NB4 (cell line): ENCODE results near the gene FAM156A.
"Not testable (repeated sequence)": the region's sequence is repeated elsewhere in the genome, so short reads cannot be mapped to it uniquely, and the experiment has no call there.

Experiments
- DNase-seq: peaks from one replicate; pipeline ENCODE4 v3.0.0; 2010; ENCODE audit warnings: low read depth
- H3K4me3 ChIP-seq: one replicate; pipeline ENCODE4 v1.5.1; 2011; ENCODE audit warnings: mild to moderate bottlenecking, low read depth, low read length, moderate library complexity
- MYC ChIP-seq: IDR thresholded peaks from 2 replicates; pipeline ENCODE4 v1.6.1; 2011; ENCODE audit warnings: low read depth, low read length
- POLR2A ChIP-seq: IDR thresholded peaks from 2 replicates; pipeline ENCODE4 v1.6.1; 2011; ENCODE audit warnings: mild to moderate bottlenecking; ENCODE audit not compliant: insufficient read length; ENCODE audit errors: extremely low read depth
- TF ChIP-seq, protein P1 (sequence below): IDR thresholded peaks from 2 replicates; pipeline ENCODE4 v1.6.1; 2011; ENCODE audit warnings: low read depth, low read length
- TF ChIP-seq, protein P2 (sequence below): IDR thresholded peaks from one replicate; pipeline ENCODE4 v1.5.1; 2012; ENCODE audit warnings: low read depth, low read length

Gene FAM156A

DNA sequence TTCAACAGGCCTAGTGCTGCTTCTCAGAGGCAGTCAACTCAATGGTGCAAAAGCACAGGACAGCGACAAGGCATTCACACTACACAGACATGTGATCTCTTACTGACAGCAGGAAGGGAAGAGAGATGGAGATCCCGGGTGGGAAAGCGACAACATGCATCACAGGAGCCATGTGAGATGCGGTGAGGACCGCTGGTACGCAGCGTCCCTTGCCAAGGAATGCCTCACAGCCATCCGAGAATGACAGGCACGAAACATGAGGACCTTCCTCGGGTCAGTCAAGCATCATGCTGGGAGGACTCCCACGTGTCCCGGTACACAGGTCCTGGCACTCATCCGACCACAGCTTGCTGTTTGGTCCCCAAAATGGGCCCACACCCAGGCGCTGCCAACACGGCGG, 10.8 kb downstream of the FAM156A start:
- not testable (repeated sequence) for H3K4me3 ChIP-seq, DNase-seq

DNA sequence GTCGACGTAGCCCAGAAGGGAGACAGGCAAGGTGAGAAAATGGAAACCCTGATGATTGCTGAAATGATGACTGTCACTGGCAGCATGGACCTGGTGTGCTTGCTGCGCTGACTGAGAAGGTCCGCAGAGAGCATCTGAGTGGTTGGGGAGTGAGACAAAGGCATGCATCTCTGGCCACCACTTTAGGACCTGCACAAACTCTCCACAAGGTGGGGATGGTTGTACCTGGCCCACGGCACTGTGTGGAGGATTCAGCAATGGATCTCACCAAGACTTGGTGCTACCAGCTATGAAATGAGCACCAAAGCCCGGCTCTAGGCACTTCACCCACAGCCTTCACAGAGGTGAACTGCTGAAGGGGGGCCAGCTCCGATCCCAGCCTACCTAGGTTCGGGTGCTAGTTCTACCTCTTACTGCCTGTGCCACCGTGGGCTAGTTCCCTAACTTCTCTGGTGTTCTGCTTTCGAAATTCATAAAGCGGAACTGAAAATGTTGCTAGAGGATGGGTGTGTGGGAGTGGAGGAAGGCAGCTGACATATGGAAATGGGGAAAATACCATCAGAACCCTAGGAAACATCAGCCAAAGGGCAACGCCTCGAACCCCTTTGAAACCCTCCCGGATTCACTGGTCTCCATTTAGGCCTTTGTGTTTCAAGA, 12.4 kb downstream of the FAM156A start:
- not testable (repeated sequence) for DNase-seq, H3K4me3 ChIP-seq

DNA sequence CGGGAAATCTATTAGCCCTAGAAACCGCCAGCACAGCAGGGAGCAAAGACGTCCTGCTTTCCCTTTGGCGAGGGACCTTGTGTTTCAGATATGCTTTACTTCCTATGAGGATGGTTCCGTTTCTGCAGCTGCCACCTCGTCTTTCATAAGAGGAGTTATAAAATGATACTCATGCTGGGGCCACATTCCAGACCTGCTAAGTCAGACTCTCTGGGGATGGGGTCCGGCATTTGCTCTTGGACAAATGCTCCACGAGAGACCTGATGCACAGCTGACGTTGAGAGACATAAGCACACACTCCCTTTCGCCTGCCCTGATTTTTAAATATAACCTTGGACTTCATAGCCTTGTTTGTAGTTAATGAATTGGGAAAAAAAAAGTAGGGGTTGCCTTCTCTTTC, 16.6 kb downstream of the FAM156A start:
- DNase-seq, result not testable (repeated sequence)

DNA sequence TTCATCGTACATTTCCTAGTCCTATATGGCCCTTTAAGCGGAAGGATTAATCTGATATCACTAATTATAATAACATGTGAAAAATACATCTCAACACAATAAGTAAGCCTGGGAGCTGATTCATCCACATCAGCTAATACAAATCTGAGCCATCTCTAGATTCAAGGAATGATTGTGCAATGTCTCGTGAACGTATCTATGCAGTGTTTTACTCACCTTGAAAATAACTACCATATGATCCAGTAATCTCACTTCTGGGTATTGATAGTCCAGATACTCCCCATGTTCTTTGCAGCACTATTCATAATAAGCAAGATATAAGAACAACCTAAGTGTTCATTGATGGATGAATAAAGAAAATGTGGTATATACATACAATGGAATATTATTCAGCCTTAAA, 17.6 kb downstream of the FAM156A start:
- H3K4me3 ChIP-seq, DNase-seq: not testable (repeated sequence)

More for the DNA sequence above, 16.6 kb downstream of the FAM156A start:
- not testable (repeated sequence) for H3K4me3 ChIP-seq

DNA sequence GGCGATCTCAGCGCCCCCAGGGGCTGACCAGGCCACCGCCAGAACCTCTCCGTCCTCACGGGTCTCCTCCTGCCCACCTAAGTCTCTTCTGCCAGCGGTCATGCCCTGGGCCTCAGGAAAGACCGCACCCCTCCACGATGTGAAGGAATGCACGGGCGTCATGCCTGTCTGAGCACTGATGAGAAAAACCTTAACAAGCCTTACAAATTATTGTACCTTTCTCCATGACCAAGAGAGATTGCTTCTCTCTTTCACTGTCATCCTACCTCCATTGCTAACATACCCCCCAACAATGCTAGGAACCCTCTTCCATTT, 22.9 kb downstream of the FAM156A start:
- peak overlapping the region; percentile 60 for H3K4me3 ChIP-seq
- DNase-seq, result not testable (repeated sequence)

DNA sequence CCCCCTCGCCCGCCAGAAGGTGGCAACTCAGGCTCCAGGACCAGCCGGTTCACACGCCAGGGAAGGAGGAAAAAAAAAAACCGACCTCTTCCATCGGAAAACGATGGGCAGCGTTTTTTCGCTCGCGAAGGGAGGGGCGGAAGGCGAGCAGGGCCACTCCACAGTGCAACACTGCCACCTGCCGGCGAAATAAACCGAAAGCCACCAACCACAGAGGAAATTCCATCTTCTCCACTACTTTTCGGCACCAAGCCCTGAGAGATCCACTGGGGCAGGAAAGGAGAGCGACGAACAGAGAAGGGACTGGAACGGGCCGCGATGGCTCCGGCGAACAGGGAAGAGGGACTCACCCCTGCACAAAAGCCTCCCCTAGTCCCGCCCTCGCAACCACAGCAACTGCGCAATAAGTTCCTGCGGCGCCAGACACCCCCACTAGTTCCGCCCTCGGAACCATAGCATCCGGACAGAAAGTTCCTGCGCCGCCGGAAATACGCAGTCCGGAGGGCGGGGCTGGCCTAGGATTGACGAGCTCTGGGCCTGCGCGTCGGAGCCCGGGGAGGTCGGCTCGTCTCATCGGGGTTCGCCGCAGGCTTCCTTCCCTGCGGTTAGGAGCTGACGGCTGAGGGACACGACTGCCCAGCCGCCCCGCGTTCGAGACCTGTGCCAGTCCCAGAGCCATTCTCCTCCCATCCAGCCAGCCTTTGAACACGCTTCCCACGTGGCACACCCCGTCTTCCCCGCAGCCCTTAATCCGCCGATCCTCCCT, 23.4 kb downstream of the FAM156A start:
- TF ChIP-seq, protein P1, sequence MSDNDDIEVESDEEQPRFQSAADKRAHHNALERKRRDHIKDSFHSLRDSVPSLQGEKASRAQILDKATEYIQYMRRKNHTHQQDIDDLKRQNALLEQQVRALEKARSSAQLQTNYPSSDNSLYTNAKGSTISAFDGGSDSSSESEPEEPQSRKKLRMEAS, result peak; percentile 65
- TF ChIP-seq, protein P2, sequence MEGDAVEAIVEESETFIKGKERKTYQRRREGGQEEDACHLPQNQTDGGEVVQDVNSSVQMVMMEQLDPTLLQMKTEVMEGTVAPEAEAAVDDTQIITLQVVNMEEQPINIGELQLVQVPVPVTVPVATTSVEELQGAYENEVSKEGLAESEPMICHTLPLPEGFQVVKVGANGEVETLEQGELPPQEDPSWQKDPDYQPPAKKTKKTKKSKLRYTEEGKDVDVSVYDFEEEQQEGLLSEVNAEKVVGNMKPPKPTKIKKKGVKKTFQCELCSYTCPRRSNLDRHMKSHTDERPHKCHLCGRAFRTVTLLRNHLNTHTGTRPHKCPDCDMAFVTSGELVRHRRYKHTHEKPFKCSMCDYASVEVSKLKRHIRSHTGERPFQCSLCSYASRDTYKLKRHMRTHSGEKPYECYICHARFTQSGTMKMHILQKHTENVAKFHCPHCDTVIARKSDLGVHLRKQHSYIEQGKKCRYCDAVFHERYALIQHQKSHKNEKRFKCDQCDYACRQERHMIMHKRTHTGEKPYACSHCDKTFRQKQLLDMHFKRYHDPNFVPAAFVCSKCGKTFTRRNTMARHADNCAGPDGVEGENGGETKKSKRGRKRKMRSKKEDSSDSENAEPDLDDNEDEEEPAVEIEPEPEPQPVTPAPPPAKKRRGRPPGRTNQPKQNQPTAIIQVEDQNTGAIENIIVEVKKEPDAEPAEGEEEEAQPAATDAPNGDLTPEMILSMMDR, result peak; percentile 57
- TF ChIP-seq MYC (peak; percentile 83), POLR2A (peak; percentile 35)
- H3K4me3 ChIP-seq, result peak overlapping the region; percentile 66
- DNase-seq, result peak; percentile 95

DNA sequence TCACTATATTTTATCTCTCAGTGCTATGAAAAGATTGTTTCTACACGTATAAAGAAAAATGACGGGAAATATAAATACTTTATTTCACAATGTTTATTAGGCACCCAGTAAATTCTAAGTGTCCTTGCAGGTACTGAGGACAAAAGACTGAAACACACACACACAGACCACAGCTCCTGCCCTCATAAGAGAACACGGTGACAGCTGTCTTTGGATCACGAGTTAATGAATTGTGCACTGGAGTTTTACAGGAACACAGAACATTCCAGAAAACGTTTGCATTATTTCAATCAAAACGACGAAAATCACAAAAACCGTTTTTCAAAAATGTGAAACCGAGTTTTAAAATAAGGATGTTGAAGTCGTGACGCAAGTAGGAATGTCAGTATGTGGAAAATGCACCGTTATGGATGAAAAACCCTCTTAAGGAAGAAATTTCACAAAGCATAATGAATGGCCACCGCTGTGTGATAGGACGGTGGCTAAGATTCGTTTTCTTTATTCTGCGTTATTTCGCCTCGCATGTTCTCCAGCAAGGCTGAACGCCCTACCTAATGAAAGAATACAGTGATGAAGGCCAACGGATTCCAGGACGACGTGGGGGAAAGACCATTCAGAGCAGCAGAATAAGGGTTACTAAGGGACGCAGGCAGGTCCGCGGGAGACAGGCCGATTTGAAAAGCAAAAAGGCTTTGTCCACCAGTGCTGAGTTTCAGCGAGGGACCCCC, 24.2 kb downstream of the FAM156A start:
- peak; percentile 8 for DNase-seq
- H3K4me3 ChIP-seq, result peak overlapping the region; percentile 66
- TF ChIP-seq MYC (no peak), POLR2A (no peak)
- TF ChIP-seq, protein P2, result no peak
- TF ChIP-seq, protein P1, result no peak

DNA sequence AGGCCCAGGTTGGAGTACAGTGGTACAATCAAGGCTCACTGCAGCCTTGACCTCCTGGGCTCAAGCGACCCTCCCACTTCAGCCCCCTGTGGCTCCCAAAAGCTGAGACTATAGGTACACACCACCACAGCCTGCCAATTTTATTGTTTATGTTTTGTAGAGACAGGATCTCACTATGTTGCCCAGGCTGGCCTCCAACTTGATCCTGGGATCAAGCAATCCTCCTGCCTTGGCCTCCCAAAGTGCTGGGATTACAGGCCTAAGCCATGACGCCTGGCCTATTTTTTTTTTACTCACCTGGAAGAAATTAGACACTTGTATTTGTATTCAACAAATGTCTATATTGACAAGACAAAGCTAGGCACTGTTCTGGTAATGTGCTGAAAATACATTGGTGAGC, 25.1 kb downstream of the FAM156A start:
- TF ChIP-seq, protein P1, result no peak
- no peak for TF ChIP-seq MYC
- TF ChIP-seq, protein P2, result no peak
- no peak for TF ChIP-seq POLR2A
- DNase-seq, result no peak
- no peak overlapping the region for H3K4me3 ChIP-seq

DNA sequence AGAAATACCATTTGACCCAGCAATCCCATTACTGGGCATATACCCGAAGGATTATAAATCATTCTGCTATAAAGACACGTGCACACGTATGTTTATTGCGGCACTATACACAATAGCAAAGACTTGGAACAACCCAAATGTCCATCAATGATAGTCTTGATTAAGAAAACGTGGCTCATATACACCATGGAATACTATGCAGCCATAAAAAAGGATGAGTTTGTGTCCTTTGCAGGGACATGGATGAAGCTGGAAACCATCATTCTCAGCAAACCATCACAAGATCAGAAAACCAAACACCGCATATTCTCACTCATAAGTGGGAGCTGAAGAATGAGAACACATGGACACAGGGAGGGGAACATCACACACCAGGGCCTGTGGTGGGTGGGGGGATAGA, 28.1 kb downstream of the FAM156A start:
- DNase-seq, H3K4me3 ChIP-seq: not testable (repeated sequence)
